Transverse colon (tissue), 4 donors: Measurements from ENCODE around the gene COL23A1. TPM values are rescaled to one million over a fixed set of nuclear protein-coding genes. Genes with fewer than 3 reads are reported as not detected.

Experiments
- DNase-seq: peaks from one replicate; pipeline ENCODE4 v3.0.0-alpha.2; 2019
- H3K27ac ChIP-seq, 4 donors: fragments of 200-600 bp; sonication (generic); 2 replicates each; pipeline ENCODE4 v1.5.1; 2016 to 2018; ENCODE audit warnings: inconsistent platforms in 4 of 4
- H3K27me3 ChIP-seq: fragments of 200-600 bp; sonication (generic); 2 replicates; pipeline ENCODE4 v1.5.1; 2017; ENCODE audit warnings: inconsistent platforms
- H3K36me3 ChIP-seq, 4 donors: fragments of 200-600 bp; sonication (generic); 2 replicates each; pipeline ENCODE4 v1.5.1; 2017 to 2019; ENCODE audit warnings: inconsistent platforms in 4 of 4
- H3K4me1 ChIP-seq, 4 donors: fragments of 200-600 bp; sonication (generic); 2 replicates each; pipeline ENCODE4 v1.5.1; 2017 to 2020; ENCODE audit warnings: inconsistent platforms in 4 of 4
- H3K4me3 ChIP-seq, 4 donors: fragments of 200-600 bp; sonication (generic); 1 replicate in 1 of 4; 2 replicates in 3 of 4; pipeline versions ENCODE4 v1.5.1 to v1.6.1; 2017 to 2019; ENCODE audit warnings: inconsistent platforms in 4 of 4
- H3K9me3 ChIP-seq, 2 donors: fragments of 200-600 bp; sonication (generic); 2 replicates each; pipeline ENCODE4 v1.5.1; 2017 to 2019; ENCODE audit warnings: inconsistent platforms in 2 of 2
- CTCF ChIP-seq, 5 experiments: fragments of 200-600 bp in 3 of 5; fragments of 450-650 bp in 2 of 5; sonication (generic) in 3 of 5; IDR thresholded peaks; 1 replicate in 2 of 5; 2 replicates in 3 of 5; pipeline ENCODE4 v1.5.1; 2016 to 2017; ENCODE audit warnings: antibody characterized with exemption in 5 of 5, inconsistent platforms in 3 of 5, mild to moderate bottlenecking in 2 of 5, moderate library complexity in 1 of 5
- EP300 ChIP-seq: sonication (generic); formaldehyde crosslinking; IDR thresholded peaks from one replicate; pipeline ENCODE4 v1.6.1; 2017; ENCODE audit warnings: antibody characterized with exemption, low read depth
- POLR2A ChIP-seq: fragments of 450-650 bp; IDR thresholded peaks from one replicate; pipeline ENCODE4 v1.6.1; 2016; ENCODE audit warnings: antibody characterized with exemption, mild to moderate bottlenecking, moderate library complexity
- POLR2AphosphoS5 ChIP-seq, 3 donors: sonication (generic); formaldehyde crosslinking; IDR thresholded peaks; one replicate each; pipeline ENCODE4 v1.6.1; 2016; ENCODE audit warnings: antibody characterized with exemption in 3 of 3
- WGBS, 2 donors: methylation state at CpG; one replicate each; pipeline ENCODE4 v1.1.5; 2018; ENCODE audit warnings: low coverage in 1 of 2; 5-methylcytosine and 5-hydroxymethylcytosine counted together
- in situ Hi-C, 4 donors: fragments of 200-750 bp; cut with MboI; loops; one replicate each; pipeline versions ENCODE4 v1.15.0 to v1.15.1; 2017; ENCODE audit warnings: low sequenced_read_pairs in 3 of 4, low pct_ligation_motif_present in 1 of 4, low pct_unique_long_range_greater_than_20kb in 1 of 4
- intact Hi-C: fragments of 100-400 bp; cut with DNase I; formaldehyde crosslinking; loops from one replicate; pipeline ENCODE4 v1.15.1; 2023; ENCODE audit warnings: low total_unique reads
- total RNA-seq, 4 donors: library from RNA; depleted of rRNA; stranded (reverse); fragments of >200 nt; gene quantifications; one replicate each; pipeline ENCODE4 v1.1.0, GENCODE V29; 2016

The COL23A1 gene
- total RNA-seq, 4 donors from 2014 or later: 0.14 to 2.2 (median 1.4) TPM; not detected in 1

GRCh38 chr5:178460598-178460997 lies 129.6 kb downstream of the COL23A1 start:
- Histone ChIP-seq H3K27me3 (no peaks in the 10 kb centered on the region), H3K4me1 (peaks cover 0 to 8% (median 0%) of the 10 kb centered on the region in 4 donors), H3K27ac (peak overlapping the region in 1 of 4 donors; percentile 11), H3K36me3 (no peaks in the 10 kb centered on the region), H3K9me3 (no peaks in the 10 kb centered on the region), H3K4me3 (no peak overlapping the region)
- TF ChIP-seq EP300 (no peak), POLR2AphosphoS5 (IDR thresholded peaks at IDR 0.05) (no peak), POLR2A (no peak), CTCF (IDR thresholded peaks at IDR 0.05) (no peak)
- WGBS, 2 donors: 48 to 49% methylated on average over 5 of the region's 5 CpGs
- in situ Hi-C loops: no loop called here
- intact Hi-C loops: no loop called here
- no peak for DNase-seq

- no peak for TF ChIP-seq CTCF (IDR thresholded peaks at IDR 0.05)
- no peak for TF ChIP-seq POLR2A
- TF ChIP-seq POLR2AphosphoS5 (IDR thresholded peaks at IDR 0.05): no peak
- no peak for TF ChIP-seq EP300
- H3K4me3 ChIP-seq: no peak overlapping the region
- H3K9me3 ChIP-seq: no peaks in the 10 kb centered on the region
- no peak overlapping the region for H3K27ac ChIP-seq
- no peaks in the 10 kb centered on the region for H3K27me3 ChIP-seq
- peaks cover 0 to 8% (median 0%) of the 10 kb centered on the region in 4 donors for H3K4me1 ChIP-seq
- no peak for DNase-seq
- in situ Hi-C loops: no loop called here
- intact Hi-C loops: no loop called here
- no peaks in the 10 kb centered on the region for H3K36me3 ChIP-seq
- 66 to 100% methylated on average over 3 of the region's 3 CpGs for WGBS, 2 donors
These were observed 130.0 kb downstream of the COL23A1 start for GRCh38 chr5:178460174-178460573.

- Histone ChIP-seq H3K9me3 (no peaks in the 10 kb centered on the region), H3K4me1 (peaks cover 0 to 8% (median 0%) of the 10 kb centered on the region in 4 donors), H3K36me3 (no peaks in the 10 kb centered on the region), H3K27ac (no peak overlapping the region), H3K27me3 (no peaks in the 10 kb centered on the region), H3K4me3 (no peak overlapping the region)
- no peak for DNase-seq
- intact Hi-C loops (no loop called here), in situ Hi-C loops (no loop called here)
- TF ChIP-seq POLR2AphosphoS5 (IDR thresholded peaks at IDR 0.05) (no peak), POLR2A (no peak)
- 71 to 81% methylated on average over 6 to 8 of the region's 8 CpGs for WGBS, 2 donors
These were observed 132.1 kb downstream of the COL23A1 start for GRCh38 chr5:178458140-178458539.

- TF ChIP-seq EP300: no peak
- H3K4me3 ChIP-seq: no peak overlapping the region
- peaks cover 0 to 8% (median 0%) of the 10 kb centered on the region in 4 donors for H3K4me1 ChIP-seq
- DNase-seq: no peak
- H3K27ac ChIP-seq: no peak overlapping the region
- H3K27me3 ChIP-seq: no peaks in the 10 kb centered on the region
- in situ Hi-C loops (no loop called here), intact Hi-C loops (no loop called here)
- H3K36me3 ChIP-seq: no peaks in the 10 kb centered on the region
- WGBS, 2 donors: 74 to 87% methylated on average over 4 of the region's 4 CpGs
- no peaks in the 10 kb centered on the region for H3K9me3 ChIP-seq
These were observed 132.7 kb downstream of the COL23A1 start for GRCh38 chr5:178457471-178457870.

- intact Hi-C loops: no loop called here
These were observed 134.7 kb downstream of the COL23A1 start for GRCh38 chr5:178455480-178455835.

More at GRCh38 chr5:178455480-178455835, 134.7 kb downstream of the COL23A1 start:
- no peak overlapping the region for H3K27ac ChIP-seq
- no peaks in the 10 kb centered on the region for H3K4me1 ChIP-seq
- WGBS, 2 donors: 78% methylated on average over 13 of the region's 14 CpGs; no CpG with 5 or more reads in 1 of the 2 donors
- TF ChIP-seq CTCF (IDR thresholded peaks at IDR 0.05) (no peak), POLR2A (no peak), POLR2AphosphoS5 (IDR thresholded peaks at IDR 0.05) (no peak), EP300 (no peak)
- DNase-seq: no peak
- H3K4me3 ChIP-seq: no peak overlapping the region
- H3K27me3 ChIP-seq: no peaks in the 10 kb centered on the region
- no peaks in the 10 kb centered on the region for H3K9me3 ChIP-seq
- in situ Hi-C loops: no loop called here
- H3K36me3 ChIP-seq: no peaks in the 10 kb centered on the region
